ENCODE measurements around the gene PEAK3. TPM values are rescaled to one million over a fixed set of nuclear protein-coding genes. Genes with fewer than 3 reads are reported as not detected.

Gene PEAK3
- total and polyA plus RNA-seq, 10 of the 15 experiments (the other 5 are each of a cell fraction or from before 2014, with no cell fraction given) = 0.03 to 0.10 (median 0.05) TPM; not detected in 7

DNA sequence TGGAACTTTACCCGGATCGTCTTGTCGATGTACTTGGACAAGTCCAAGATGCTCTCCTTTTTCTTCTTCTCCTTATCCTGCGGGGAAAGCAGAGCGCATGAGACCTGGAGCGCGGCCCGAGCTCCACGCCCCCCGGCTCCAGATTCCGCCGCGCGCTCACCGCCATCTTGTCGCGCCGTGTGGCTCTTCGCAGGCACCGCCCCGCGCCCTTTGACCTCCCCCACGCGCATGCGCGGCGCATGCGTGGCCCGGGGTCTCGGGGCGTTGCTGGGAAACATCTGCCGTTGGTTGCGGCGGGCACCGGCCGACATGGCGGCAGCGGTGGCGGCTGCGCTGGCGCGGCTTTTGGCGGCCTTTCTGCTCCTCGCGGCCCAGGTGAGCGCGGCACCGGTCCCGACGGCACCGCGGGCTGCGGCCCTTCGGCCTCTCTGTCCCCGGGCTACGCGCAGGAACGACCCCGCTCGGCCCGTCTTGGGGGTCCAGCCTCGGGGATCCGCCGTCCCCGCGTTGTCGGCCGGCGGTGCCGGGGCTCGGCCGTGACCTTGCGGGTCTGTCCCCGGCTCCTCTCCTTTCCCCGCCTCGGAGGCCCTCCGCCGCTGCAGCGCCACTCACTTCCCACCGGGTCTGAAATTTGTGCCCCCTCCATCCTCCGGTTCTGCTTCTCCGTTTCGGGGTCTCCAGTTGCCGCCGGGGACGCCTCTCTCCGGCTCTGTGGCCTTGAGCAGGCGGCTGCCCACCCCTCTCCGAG lies 46.6 kb upstream of the PEAK3 start, which contains the start of the genes LSM7 and SPPL2B (continued):
- TF ChIP-seq, protein P1, sequence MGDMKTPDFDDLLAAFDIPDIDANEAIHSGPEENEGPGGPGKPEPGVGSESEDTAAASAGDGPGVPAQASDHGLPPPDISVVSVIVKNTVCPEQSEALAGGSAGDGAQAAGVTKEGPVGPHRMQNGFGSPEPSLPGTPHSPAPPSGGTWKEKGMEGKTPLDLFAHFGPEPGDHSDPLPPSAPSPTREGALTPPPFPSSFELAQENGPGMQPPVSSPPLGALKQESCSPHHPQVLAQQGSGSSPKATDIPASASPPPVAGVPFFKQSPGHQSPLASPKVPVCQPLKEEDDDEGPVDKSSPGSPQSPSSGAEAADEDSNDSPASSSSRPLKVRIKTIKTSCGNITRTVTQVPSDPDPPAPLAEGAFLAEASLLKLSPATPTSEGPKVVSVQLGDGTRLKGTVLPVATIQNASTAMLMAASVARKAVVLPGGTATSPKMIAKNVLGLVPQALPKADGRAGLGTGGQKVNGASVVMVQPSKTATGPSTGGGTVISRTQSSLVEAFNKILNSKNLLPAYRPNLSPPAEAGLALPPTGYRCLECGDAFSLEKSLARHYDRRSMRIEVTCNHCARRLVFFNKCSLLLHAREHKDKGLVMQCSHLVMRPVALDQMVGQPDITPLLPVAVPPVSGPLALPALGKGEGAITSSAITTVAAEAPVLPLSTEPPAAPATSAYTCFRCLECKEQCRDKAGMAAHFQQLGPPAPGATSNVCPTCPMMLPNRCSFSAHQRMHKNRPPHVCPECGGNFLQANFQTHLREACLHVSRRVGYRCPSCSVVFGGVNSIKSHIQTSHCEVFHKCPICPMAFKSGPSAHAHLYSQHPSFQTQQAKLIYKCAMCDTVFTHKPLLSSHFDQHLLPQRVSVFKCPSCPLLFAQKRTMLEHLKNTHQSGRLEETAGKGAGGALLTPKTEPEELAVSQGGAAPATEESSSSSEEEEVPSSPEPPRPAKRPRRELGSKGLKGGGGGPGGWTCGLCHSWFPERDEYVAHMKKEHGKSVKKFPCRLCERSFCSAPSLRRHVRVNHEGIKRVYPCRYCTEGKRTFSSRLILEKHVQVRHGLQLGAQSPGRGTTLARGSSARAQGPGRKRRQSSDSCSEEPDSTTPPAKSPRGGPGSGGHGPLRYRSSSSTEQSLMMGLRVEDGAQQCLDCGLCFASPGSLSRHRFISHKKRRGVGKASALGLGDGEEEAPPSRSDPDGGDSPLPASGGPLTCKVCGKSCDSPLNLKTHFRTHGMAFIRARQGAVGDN (IDR thresholded peaks at IDR 0.05) = peak; percentile 88
- TF ChIP-seq, protein P2, sequence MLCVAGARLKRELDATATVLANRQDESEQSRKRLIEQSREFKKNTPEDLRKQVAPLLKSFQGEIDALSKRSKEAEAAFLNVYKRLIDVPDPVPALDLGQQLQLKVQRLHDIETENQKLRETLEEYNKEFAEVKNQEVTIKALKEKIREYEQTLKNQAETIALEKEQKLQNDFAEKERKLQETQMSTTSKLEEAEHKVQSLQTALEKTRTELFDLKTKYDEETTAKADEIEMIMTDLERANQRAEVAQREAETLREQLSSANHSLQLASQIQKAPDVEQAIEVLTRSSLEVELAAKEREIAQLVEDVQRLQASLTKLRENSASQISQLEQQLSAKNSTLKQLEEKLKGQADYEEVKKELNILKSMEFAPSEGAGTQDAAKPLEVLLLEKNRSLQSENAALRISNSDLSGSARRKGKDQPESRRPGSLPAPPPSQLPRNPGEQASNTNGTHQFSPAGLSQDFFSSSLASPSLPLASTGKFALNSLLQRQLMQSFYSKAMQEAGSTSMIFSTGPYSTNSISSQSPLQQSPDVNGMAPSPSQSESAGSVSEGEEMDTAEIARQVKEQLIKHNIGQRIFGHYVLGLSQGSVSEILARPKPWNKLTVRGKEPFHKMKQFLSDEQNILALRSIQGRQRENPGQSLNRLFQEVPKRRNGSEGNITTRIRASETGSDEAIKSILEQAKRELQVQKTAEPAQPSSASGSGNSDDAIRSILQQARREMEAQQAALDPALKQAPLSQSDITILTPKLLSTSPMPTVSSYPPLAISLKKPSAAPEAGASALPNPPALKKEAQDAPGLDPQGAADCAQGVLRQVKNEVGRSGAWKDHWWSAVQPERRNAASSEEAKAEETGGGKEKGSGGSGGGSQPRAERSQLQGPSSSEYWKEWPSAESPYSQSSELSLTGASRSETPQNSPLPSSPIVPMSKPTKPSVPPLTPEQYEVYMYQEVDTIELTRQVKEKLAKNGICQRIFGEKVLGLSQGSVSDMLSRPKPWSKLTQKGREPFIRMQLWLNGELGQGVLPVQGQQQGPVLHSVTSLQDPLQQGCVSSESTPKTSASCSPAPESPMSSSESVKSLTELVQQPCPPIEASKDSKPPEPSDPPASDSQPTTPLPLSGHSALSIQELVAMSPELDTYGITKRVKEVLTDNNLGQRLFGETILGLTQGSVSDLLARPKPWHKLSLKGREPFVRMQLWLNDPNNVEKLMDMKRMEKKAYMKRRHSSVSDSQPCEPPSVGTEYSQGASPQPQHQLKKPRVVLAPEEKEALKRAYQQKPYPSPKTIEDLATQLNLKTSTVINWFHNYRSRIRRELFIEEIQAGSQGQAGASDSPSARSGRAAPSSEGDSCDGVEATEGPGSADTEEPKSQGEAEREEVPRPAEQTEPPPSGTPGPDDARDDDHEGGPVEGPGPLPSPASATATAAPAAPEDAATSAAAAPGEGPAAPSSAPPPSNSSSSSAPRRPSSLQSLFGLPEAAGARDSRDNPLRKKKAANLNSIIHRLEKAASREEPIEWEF (IDR thresholded peaks at IDR 0.05; ENCODE audit: insufficient replicate concordance, low read depth, low read length) = no peak
- TF ChIP-seq, protein P3, sequence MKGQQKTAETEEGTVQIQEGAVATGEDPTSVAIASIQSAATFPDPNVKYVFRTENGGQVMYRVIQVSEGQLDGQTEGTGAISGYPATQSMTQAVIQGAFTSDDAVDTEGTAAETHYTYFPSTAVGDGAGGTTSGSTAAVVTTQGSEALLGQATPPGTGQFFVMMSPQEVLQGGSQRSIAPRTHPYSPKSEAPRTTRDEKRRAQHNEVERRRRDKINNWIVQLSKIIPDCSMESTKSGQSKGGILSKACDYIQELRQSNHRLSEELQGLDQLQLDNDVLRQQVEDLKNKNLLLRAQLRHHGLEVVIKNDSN (IDR thresholded peaks at IDR 0.05; ENCODE audit: borderline replicate concordance, extremely low read length, insufficient read depth, low read depth, low read length) = no peak
- TF ChIP-seq, protein P4, sequence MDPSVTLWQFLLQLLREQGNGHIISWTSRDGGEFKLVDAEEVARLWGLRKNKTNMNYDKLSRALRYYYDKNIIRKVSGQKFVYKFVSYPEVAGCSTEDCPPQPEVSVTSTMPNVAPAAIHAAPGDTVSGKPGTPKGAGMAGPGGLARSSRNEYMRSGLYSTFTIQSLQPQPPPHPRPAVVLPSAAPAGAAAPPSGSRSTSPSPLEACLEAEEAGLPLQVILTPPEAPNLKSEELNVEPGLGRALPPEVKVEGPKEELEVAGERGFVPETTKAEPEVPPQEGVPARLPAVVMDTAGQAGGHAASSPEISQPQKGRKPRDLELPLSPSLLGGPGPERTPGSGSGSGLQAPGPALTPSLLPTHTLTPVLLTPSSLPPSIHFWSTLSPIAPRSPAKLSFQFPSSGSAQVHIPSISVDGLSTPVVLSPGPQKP (IDR thresholded peaks at IDR 0.05; ENCODE audit: low read depth, low read length) = no peak
- TF ChIP-seq NFYB (IDR thresholded peaks at IDR 0.05; ENCODE audit: insufficient read depth, low read depth, low read length) = no peak
- peak; percentile 98 for TF ChIP-seq YY1 (IDR thresholded peaks at IDR 0.05; ENCODE audit: low read depth, low read length)
- TF ChIP-seq WRNIP1 (IDR thresholded peaks at IDR 0.05; ENCODE audit: borderline replicate concordance, low read depth, low read length) = no peak
- no peak for TF ChIP-seq POU2F2 (IDR thresholded peaks at IDR 0.05; ENCODE audit: borderline replicate concordance, low read depth, low read length)
- TF ChIP-seq, protein P5, sequence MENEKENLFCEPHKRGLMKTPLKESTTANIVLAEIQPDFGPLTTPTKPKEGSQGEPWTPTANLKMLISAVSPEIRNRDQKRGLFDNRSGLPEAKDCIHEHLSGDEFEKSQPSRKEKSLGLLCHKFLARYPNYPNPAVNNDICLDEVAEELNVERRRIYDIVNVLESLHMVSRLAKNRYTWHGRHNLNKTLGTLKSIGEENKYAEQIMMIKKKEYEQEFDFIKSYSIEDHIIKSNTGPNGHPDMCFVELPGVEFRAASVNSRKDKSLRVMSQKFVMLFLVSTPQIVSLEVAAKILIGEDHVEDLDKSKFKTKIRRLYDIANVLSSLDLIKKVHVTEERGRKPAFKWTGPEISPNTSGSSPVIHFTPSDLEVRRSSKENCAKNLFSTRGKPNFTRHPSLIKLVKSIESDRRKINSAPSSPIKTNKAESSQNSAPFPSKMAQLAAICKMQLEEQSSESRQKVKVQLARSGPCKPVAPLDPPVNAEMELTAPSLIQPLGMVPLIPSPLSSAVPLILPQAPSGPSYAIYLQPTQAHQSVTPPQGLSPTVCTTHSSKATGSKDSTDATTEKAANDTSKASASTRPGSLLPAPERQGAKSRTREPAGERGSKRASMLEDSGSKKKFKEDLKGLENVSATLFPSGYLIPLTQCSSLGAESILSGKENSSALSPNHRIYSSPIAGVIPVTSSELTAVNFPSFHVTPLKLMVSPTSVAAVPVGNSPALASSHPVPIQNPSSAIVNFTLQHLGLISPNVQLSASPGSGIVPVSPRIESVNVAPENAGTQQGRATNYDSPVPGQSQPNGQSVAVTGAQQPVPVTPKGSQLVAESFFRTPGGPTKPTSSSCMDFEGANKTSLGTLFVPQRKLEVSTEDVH (IDR thresholded peaks at IDR 0.05; ENCODE audit: low read depth, partially characterized antibody) = no peak
- no peak for TF ChIP-seq TARDBP (IDR thresholded peaks at IDR 0.05; ENCODE audit: borderline replicate concordance)
- TF ChIP-seq PAX8 (IDR thresholded peaks at IDR 0.05) = no peak
- no peak for TF ChIP-seq CHD4 (IDR thresholded peaks at IDR 0.05)
- TF ChIP-seq NR2C1 (IDR thresholded peaks at IDR 0.05) = peak; percentile 98
- TF ChIP-seq BRCA1 (IDR thresholded peaks at IDR 0.05; ENCODE audit: low read depth, low read length) = no peak
